HG02623 (cell line): ENCODE measurements around the gene ZNF30.
"Not testable (repeated sequence)": the region's sequence is repeated elsewhere in the genome, so short reads cannot be mapped to it uniquely, and the experiment has no call there.

Experiments
- ATAC-seq: cut with Tn5 transposase; IDR thresholded peaks from one replicate; pipeline ENCODE4 v1.9.1; 2021; ENCODE audit warnings: moderate library complexity; ENCODE audit not compliant: unreplicated experiment

The ZNF30 gene

DNA sequence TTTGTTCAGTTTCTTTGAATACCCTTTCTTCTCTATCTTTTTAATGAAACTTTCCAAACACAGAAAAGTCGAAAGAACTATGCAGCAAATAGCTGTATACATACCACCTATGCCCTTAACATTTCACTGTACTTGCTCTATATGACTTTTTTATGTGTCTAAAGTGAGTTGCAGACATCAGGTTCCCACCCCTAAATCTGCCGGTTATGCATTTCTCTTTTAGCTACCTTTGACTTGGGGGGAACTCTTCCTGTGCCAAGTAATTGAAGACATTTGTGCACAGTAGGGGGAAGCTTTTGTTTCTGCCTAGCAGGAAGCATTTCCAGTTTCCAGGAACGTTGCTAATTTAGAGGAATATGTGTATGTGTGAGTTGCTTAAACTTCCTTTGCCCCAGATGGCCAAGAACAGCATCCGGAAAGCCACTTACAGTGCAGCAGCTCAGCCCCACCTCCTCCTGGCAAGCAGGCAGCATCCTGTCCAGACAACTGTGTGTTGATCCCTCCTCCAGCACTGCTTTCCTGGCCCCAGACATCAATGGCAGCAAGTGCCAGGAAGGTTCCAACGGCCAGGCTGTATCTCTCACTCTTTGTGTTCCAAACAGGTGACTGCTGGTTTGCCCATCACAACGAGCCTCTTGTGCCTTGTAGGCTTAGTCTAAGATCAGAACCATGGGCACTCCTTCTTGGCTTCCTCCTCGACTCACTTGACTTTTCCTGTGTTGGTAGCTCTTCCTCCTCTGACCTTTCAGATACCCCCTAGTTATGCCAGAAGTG, 58.7 kb downstream of the ZNF30 start:
- no peak for ATAC-seq

DNA sequence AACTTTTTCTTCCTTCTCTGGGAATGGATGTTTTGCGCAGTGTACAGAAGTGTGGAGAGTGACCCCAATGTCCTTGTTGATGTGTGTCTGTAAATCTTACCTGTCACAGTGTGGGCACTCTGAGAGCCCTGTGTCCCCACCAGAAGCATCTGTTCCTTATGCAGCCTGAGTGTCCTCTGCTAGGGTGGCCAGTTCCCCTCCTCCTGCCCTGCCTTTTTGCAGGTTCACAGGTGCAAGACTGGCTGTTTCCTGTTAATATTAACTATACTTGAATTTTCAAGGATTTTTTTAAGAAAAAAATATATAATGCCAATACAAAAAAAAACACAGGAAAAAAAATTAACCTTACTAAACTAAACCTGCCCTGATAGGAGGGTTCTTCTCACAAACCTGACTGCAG, 61.4 kb downstream of the ZNF30 start:
- ATAC-seq: no peak

DNA sequence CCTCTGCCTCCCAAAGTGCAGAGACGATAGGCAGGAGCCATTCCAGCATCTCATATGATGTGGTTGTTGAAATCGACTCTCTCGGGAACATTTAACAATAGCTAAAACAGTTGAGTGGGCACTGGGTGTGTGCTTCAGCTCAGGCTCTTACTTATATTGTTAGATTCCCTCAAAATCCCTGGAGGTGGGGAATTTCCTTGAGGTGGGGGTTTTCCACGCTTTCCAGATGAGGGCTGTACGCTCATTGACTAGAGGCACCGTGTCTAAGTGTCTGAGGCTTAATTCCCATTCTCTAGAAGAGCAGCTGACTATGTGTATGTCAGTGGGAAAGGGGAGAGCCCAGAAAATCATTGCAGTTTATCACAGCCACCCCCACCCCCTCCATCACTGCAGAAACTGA, 62.6 kb downstream of the ZNF30 start:
- ATAC-seq: no peak

DNA sequence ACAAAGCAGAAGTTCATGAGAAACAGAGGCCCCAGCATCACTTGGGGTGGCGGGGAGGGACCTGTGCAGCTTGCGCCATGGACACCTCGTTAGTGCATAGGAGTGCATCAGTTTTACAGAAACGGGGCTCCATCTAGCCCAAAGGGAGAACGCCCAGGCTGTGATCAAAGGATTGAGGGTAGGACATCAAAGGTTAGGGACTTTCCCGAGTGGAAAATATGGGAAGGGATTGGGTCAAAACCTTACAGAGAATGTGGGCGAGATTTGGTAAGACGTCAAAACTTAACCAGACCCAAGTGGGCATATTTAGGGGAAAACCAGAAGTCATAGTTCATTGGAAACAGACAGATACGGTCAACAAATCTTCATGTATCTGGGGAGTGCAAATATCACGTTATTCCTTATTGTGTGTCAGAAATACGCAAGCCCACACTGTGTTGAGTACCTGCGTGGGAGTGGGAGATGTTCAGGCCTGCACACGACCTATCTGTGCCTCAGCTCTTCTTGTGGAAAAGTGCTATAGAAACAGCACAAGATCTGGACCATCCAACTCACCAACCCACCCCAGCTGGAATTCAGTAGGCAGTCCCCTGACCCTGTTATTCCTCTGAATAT, 64.0 kb downstream of the ZNF30 start:
- ATAC-seq: no peak

DNA sequence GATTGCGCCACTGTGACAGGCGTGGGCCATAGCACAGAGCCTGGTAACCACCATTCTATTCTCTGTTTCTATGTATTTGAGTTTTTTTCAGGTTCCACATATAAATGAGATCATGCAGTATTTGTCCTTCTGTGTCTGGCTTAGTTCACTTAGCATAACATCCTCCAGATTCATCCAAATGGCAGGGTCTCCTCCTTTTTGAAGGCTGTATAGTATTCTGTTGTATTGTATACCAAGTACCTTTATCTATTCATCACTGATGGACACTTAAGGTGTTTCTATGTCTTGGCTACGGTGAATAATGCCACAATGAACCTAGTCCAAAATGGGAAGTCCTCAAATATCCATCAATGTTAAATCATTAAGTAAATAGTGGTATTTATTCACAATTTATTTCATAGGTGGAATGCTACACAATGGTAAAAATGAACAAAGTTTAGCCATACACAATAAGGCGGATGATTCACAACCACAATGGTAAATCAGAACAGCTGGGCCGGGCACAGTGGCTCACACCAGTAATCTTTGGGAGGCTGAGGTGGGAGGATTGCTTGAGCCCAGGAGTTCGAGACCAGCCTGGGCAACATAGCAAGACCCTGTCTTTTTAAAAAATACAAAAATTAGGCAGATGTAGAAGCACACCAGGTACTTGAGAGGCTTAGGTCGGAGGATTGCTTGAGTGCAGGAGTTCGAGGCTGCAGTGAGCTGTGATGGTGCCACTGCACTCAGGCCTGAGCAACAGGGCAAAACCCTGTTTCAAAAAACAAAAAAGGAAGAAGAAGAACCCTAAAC, 65.0 kb downstream of the ZNF30 start:
- no peak for ATAC-seq

DNA sequence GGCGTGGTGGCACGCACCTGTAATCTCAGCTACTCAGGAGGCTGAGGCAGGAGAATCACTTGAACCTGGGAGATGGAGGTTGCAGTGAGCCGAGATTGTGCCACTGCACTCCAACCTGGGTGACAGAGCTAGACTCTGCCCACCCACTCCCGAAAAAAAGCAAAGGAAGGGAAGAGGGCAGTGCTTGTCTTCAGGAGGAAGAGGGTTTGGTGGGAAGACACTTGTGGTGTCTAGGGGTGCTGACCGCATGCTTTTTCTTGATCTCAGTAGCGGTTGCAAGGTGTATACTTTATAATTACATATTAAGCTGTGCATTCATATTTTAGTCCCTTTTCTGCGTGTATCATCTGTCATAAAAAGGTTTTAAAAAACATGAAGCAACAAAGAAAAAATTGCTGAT, 65.9 kb downstream of the ZNF30 start:
- ATAC-seq: not testable (repeated sequence)

DNA sequence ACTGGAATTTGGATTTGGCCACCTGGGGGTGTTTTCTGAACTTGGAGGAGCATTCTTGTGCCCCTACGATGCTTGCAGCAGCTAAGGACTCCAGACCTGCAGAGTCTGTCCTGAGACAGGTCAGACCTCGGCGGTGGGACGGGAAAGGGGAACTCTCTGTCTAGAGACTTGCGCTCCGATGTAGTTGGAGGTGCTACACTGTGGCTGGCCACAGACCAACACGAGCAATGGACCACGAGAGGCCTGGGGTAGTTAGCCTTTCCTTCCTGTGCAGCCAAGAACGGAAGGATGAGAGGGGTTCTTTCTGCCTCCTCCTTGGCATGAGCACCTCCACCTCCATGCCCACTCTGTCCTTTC, 67.6 kb downstream of the ZNF30 start:
- ATAC-seq: no peak
